ENCODE results near the gene MT1H.

The MT1H gene

DNA sequence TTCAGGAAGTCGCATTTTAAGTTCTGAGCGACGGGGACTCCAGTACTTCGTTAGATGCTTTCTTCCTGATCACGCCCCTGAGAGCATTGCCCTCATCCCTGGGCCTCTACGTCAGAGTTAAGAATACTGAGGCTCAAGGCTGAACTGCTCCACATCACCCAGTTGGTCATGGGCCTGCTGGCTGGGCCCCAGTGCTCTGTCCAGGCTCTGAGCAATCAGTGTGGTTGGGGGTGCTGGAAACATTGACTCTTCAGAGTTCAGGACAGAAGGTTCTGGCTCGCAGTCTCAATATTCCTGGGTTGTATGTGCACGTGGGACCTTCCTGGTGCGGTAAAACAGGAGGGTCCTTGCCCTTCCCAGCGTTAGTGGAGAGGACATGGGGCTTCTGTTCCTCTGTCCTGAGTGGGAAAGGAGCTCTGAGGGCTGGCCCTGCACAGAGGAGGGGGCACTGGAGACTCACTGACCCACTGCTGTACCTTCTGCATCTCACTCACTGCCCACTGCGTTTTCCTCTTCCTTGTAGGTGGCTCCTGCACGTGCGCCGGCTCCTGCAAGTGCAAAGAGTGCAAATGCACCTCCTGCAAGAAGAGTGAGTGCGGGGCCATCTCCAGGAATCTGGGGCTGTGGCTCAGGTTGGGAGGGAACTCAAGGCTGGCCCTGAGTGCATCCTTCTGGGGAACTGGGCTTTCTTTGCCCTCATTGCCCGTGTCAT lies 43.5 kb upstream of the MT1H start:
- no peak for DNase-seq
- peaks cover 13% of the 10 kb centered on the region for H3K27me3 ChIP-seq
- peaks cover 2% of the 10 kb centered on the region; the same call in 1 of the 2 replicates for H3K4me1 ChIP-seq
- no peak overlapping the region for H3K4me3 ChIP-seq (ENCODE audit: low read depth, low read length)
- TF ChIP-seq CTCF (IDR thresholded peaks at IDR 0.05; ENCODE audit: low read depth, low read length), result no peak
- H3K9me3 ChIP-seq, result no peaks in the 10 kb centered on the region
- H3K36me3 ChIP-seq, result no peaks in the 10 kb centered on the region

DNA sequence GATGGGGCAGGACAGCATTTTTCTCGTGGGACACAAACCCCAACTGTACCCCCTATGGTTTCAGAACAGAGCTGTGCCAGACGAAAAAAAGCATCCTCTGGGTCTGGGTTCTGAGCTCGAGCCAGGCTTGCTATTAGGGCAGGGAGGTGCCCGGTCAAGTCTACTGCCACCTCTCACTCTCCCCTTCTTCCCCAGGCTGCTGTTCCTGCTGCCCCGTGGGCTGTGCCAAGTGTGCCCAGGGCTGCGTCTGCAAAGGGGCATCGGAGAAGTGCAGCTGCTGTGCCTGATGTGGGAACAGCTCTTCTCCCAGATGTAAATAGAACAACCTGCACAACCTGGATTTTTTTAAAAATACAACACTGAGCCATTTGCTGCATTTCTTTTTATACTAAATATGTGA lies 42.9 kb upstream of the MT1H start:
- peaks cover 19% of the 10 kb centered on the region for H3K27me3 ChIP-seq
- H3K36me3 ChIP-seq, result no peaks in the 10 kb centered on the region
- TF ChIP-seq CTCF (IDR thresholded peaks at IDR 0.05; ENCODE audit: low read depth, low read length), result no peak
- H3K4me1 ChIP-seq, result peaks cover 2% of the 10 kb centered on the region; the same call in 1 of the 2 replicates
- H3K9me3 ChIP-seq, result no peaks in the 10 kb centered on the region
- no peak overlapping the region for H3K4me3 ChIP-seq (ENCODE audit: low read depth, low read length)
- no peak for DNase-seq

DNA sequence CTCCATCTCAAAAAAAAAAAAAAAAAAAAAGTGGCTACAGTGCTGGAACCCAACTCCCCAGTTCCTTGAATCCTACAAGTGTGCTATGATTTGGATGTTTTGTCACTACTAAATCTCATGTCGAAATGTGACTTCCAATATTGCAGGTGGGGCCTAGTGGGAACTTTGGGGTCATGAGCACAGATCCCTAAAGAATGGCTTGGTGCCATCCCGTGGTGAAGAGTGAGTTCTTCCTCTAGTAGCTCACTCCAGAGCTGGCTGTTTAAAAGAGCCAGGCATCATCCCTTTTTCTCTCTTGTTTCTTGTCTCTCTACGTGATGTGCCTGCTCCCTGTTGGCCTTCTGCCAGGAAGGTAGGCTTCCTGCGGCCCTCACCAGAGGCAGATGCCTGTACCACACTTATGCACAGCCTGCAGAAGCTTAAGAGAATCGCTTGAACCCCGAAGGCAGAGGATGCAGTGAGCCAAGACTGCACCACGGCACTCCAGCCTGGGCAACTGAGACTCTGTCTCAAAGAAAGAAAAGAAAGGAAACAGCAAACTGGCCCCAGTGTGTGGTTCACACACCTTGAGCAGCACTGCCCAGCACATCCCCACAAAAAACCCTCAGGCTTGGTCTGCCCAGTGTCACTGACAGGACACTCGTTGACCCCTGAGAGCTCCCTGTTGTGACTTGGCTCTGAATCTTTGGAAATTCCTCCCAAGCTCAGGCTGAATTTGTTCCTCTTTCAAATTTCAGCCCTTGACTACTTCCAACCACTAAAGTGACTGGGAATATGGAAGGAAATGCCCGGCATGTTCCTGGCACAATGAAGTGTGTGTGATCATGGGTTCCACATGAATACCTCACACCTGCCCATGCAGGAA lies 40.9 kb upstream of the MT1H start:
- TF ChIP-seq CTCF (IDR thresholded peaks at IDR 0.05; ENCODE audit: low read depth, low read length), result no peak
- Histone ChIP-seq H3K4me3 (ENCODE audit: low read depth, low read length) (no peak overlapping the region), H3K27me3 (peaks cover 37% of the 10 kb centered on the region), H3K9me3 (no peaks in the 10 kb centered on the region), H3K36me3 (no peaks in the 10 kb centered on the region), H3K4me1 (peaks cover 2% of the 10 kb centered on the region; the same call in 1 of the 2 replicates)
- DNase-seq, result no peak

GRCh38 chr16:56629531-56629930 lies 40.1 kb upstream of the MT1H start:
- H3K27me3 ChIP-seq, result peaks cover 45% of the 10 kb centered on the region

DNA sequence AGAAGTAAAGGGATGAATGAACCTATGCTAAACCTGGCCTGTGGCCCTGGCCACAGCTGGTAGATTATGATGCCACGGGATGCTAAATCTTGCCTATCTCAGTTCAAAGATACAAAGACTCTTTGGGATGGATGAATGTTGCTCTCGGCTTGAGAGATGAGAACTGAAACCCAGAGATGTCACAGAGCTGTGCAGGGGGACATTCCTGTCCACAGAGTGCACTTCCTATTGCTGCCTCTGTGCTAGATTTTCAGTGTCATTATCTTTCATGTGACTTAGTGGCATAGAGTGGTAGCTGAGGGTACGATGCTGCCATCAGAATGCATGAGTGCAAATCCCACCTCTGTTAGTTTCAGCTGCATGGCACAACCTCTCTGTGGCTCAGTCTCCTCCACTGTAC lies 39.5 kb upstream of the MT1H start:
- no peak for TF ChIP-seq CTCF (IDR thresholded peaks at IDR 0.05; ENCODE audit: low read depth, low read length)
- Histone ChIP-seq H3K4me1 (peaks cover 2% of the 10 kb centered on the region; the same call in 1 of the 2 replicates), H3K4me3 (ENCODE audit: low read depth, low read length) (no peak overlapping the region), H3K9me3 (no peaks in the 10 kb centered on the region), H3K36me3 (no peaks in the 10 kb centered on the region), H3K27me3 (peaks cover 50% of the 10 kb centered on the region)
- no peak for DNase-seq

More at GRCh38 chr16:56629531-56629930, 40.1 kb upstream of the MT1H start:
- no peak for DNase-seq
- Histone ChIP-seq H3K9me3 (no peaks in the 10 kb centered on the region), H3K4me3 (ENCODE audit: low read depth, low read length) (no peak overlapping the region), H3K4me1 (peaks cover 2% of the 10 kb centered on the region; the same call in 1 of the 2 replicates), H3K36me3 (no peaks in the 10 kb centered on the region)
- no peak for TF ChIP-seq CTCF (IDR thresholded peaks at IDR 0.05; ENCODE audit: low read depth, low read length)
